Neural cell (in vitro differentiated cells): ENCODE results near the gene CRACR2B. TPM values are rescaled to one million over a fixed set of nuclear protein-coding genes. Genes with fewer than 3 reads are reported as not detected.

Experiments
- H2AFZ ChIP-seq: fragments of 200-600, 300-800 bp; sonication (generic), shearing (Covaris generic); 2 replicates; pipeline ENCODE4 v1.6.0; 2014; ENCODE audit warnings: low read depth, mild to moderate bottlenecking, antibody characterized with exemption, low read length, moderate library complexity
- H3F3A ChIP-seq: fragments of 200-600 bp; shearing (Covaris generic); 2 replicates; pipeline ENCODE4 v1.6.1; 2016; ENCODE audit warnings: mild to moderate bottlenecking, moderate library complexity, mixed read lengths, antibody characterized with exemption, low read length; ENCODE audit not compliant: insufficient read depth, poor library complexity, severe bottlenecking
- H3K27ac ChIP-seq: fragments of 200-600, 300-800 bp; sonication (generic), shearing (Covaris generic); 2 replicates; pipeline ENCODE4 v1.5.1; 2014; ENCODE audit warnings: mild to moderate bottlenecking, low read length, moderate library complexity
- H3K27me3 ChIP-seq: fragments of 300-800, 200-600 bp; sonication (generic), shearing (Covaris generic); 2 replicates; pipeline ENCODE4 v1.6.0; 2014; ENCODE audit warnings: mild to moderate bottlenecking, low read depth, low read length, moderate library complexity; ENCODE audit not compliant: insufficient read depth
- H3K36me3 ChIP-seq: fragments of 300-800, 200-600 bp; sonication (generic), shearing (Covaris generic); 2 replicates; pipeline ENCODE4 v1.5.1; 2014; ENCODE audit warnings: mild to moderate bottlenecking, antibody characterized with exemption, low read length, moderate library complexity; ENCODE audit not compliant: insufficient read depth
- H3K4me2 ChIP-seq: fragments of 300-800, 200-600 bp; sonication (generic), shearing (Covaris generic); 2 replicates; pipeline ENCODE4 v1.6.0; 2014; ENCODE audit warnings: mild to moderate bottlenecking, low read length
- H3K4me3 ChIP-seq: fragments of 300-800, 200-600 bp; sonication (generic), shearing (Covaris generic); 2 replicates; pipeline ENCODE4 v1.5.1; 2014; ENCODE audit warnings: mild to moderate bottlenecking, low read length, moderate library complexity
- H3K79me2 ChIP-seq: fragments of 200-600 bp; shearing (Covaris generic); replicated peaks from 2 replicates; pipeline ENCODE4 v1.6.0; 2014; ENCODE audit warnings: mild to moderate bottlenecking, low read length, moderate library complexity; ENCODE audit not compliant: insufficient read depth
- H3K9ac ChIP-seq: fragments of 300-800, 200-600 bp; sonication (generic), shearing (Covaris generic); 2 replicates; pipeline ENCODE4 v1.6.1; 2016; ENCODE audit warnings: mild to moderate bottlenecking, low read length, mixed read lengths
- H3K9me2 ChIP-seq: fragments of 200-600 bp; shearing (Covaris generic); 2 replicates; pipeline ENCODE4 v1.6.1; 2016; ENCODE audit warnings: mild to moderate bottlenecking, low read length, mixed read lengths; ENCODE audit not compliant: insufficient read depth
- H3K9me3 ChIP-seq: fragments of 200-600, 300-800 bp; sonication (generic), shearing (Covaris generic); 2 replicates; pipeline ENCODE4 v1.6.1; 2016; ENCODE audit warnings: mild to moderate bottlenecking, mixed run types, low read length, moderate library complexity, mixed read lengths
- H4K20me1 ChIP-seq: fragments of 200-600 bp; shearing (Covaris generic); 2 replicates; pipeline ENCODE4 v1.6.1; 2016; ENCODE audit warnings: mild to moderate bottlenecking, mixed run types; ENCODE audit not compliant: insufficient read depth
- CTCF ChIP-seq: fragments of 450-650 bp; IDR thresholded peaks from 2 replicates; pipeline ENCODE4 v1.5.1; 2014; ENCODE audit warnings: antibody characterized with exemption, mild to moderate bottlenecking, moderate library complexity; ENCODE audit not compliant: poor library complexity, severe bottlenecking
- EP300 ChIP-seq: fragments of 450-650 bp; conservative IDR thresholded peaks from 2 replicates; pipeline ENCODE4 v1.6.1; 2014; ENCODE audit warnings: antibody characterized with exemption, mild to moderate bottlenecking, moderate library complexity; ENCODE audit not compliant: poor library complexity, severe bottlenecking
- EZH2 ChIP-seq: fragments of 200-600, 300-800 bp; shearing (Covaris generic), sonication (generic); IDR thresholded peaks from 2 replicates; pipeline ENCODE4 v1.6.1; 2014; ENCODE audit warnings: antibody characterized with exemption, low read length, borderline replicate concordance, mild to moderate bottlenecking; ENCODE audit not compliant: insufficient read depth, poor library complexity, severe bottlenecking
- MXI1 ChIP-seq: fragments of 450-650 bp; conservative IDR thresholded peaks from 2 replicates; pipeline ENCODE4 v1.6.1; 2014; ENCODE audit warnings: antibody characterized with exemption, mild to moderate bottlenecking; ENCODE audit not compliant: poor library complexity, severe bottlenecking
- POLR2AphosphoS5 ChIP-seq: IDR thresholded peaks from 2 replicates; pipeline ENCODE4 v1.6.1; 2012
- RAD21 ChIP-seq: fragments of 450-650 bp; conservative IDR thresholded peaks from 2 replicates; pipeline ENCODE4 v1.6.1; 2014; ENCODE audit warnings: antibody characterized with exemption, mild to moderate bottlenecking, moderate library complexity
- SMC3 ChIP-seq: fragments of 450-650 bp; conservative IDR thresholded peaks from 2 replicates; pipeline ENCODE4 v1.6.1; 2014; ENCODE audit warnings: antibody characterized with exemption, mild to moderate bottlenecking, moderate library complexity; ENCODE audit not compliant: poor library complexity
- TAF1 ChIP-seq: IDR thresholded peaks from 2 replicates; pipeline ENCODE4 v1.6.1; 2012; ENCODE audit warnings: low read depth
- polyA plus RNA-seq: library from polyadenylated mRNA; depleted of rRNA; stranded (reverse); fragments of >200 nt; gene quantifications from 2 replicates; pipeline ENCODE4 v1.2.3, GENCODE V29; 2014
- TF ChIP-seq, protein P1 (sequence below): IDR thresholded peaks from 2 replicates; pipeline ENCODE4 v1.6.1; 2012; ENCODE audit warnings: borderline replicate concordance

The CRACR2B gene
- polyA plus RNA-seq, 1 donor from 2014 or later: 1.2 TPM

- Histone ChIP-seq H3K9me3 (no peaks in the 10 kb centered on the region), H4K20me1 (no peaks in the 10 kb centered on the region), H3K4me3 (no peak overlapping the region), H3K36me3 (no peaks in the 10 kb centered on the region), H3K9me2 (no peaks in the 10 kb centered on the region), H3K4me2 (no peak overlapping the region), H3K79me2 (no peaks in the 10 kb centered on the region), H3K27me3 (no peaks in the 10 kb centered on the region), H2AFZ (no peak overlapping the region), H3F3A (no peaks in the 10 kb centered on the region), H3K27ac (no peak overlapping the region), H3K9ac (no peak overlapping the region)
- TF ChIP-seq EP300 (no peak), SMC3 (no peak), POLR2AphosphoS5 (no peak), MXI1 (no peak), CTCF (no peak), TAF1 (no peak), EZH2 (no peak), RAD21 (no peak)
- TF ChIP-seq, protein P1, sequence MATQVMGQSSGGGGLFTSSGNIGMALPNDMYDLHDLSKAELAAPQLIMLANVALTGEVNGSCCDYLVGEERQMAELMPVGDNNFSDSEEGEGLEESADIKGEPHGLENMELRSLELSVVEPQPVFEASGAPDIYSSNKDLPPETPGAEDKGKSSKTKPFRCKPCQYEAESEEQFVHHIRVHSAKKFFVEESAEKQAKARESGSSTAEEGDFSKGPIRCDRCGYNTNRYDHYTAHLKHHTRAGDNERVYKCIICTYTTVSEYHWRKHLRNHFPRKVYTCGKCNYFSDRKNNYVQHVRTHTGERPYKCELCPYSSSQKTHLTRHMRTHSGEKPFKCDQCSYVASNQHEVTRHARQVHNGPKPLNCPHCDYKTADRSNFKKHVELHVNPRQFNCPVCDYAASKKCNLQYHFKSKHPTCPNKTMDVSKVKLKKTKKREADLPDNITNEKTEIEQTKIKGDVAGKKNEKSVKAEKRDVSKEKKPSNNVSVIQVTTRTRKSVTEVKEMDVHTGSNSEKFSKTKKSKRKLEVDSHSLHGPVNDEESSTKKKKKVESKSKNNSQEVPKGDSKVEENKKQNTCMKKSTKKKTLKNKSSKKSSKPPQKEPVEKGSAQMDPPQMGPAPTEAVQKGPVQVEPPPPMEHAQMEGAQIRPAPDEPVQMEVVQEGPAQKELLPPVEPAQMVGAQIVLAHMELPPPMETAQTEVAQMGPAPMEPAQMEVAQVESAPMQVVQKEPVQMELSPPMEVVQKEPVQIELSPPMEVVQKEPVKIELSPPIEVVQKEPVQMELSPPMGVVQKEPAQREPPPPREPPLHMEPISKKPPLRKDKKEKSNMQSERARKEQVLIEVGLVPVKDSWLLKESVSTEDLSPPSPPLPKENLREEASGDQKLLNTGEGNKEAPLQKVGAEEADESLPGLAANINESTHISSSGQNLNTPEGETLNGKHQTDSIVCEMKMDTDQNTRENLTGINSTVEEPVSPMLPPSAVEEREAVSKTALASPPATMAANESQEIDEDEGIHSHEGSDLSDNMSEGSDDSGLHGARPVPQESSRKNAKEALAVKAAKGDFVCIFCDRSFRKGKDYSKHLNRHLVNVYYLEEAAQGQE: no peak
These were observed 25.6 kb upstream of the CRACR2B start for GRCh38 chr11:802018-802617.

DNA sequence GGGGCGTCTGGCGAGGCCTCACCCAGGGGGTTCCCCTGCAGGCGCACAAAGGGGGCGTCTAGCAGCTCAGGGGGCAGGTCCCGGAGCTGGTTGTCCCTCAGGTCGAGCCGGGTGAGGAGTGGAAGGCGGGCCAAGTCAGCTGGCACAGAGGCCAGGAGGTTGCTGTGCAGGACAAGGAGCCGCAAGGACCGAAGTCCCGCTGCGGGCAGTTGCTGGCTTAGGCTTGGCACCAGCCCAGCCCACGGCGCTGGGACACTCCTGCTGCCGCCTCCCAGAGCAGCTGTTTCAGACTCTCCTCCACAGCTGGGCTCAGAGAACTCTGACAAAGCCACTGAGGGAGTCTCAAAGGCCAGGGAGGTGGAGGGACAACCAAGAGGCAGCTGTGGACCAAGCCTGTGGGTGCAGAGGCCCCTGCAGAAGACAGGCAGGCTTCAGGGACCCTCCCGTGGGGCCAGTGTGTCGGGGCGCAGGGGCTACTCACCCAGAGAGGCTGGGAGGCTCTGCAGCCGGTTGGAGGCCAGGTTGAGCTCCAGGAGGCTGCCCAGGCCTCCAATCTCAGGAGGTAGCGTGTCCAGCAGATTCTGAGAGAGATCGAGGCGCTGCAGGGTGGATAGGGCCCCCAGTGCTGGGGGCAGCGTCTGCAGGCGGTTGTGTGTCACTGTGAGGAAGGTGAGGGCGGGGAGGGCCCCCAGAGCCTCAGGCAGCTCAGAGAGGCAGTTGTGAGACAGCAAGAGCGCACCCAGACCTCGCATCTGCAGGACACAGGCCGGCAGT lies 24.8 kb upstream of the CRACR2B start:
- H3K79me2 ChIP-seq: no peaks in the 10 kb centered on the region
- H3K9ac ChIP-seq: no peak overlapping the region
- no peaks in the 10 kb centered on the region for H3F3A ChIP-seq
- H2AFZ ChIP-seq: no peak overlapping the region
- no peaks in the 10 kb centered on the region for H3K9me2 ChIP-seq
- H3K9me3 ChIP-seq: no peaks in the 10 kb centered on the region
- H4K20me1 ChIP-seq: no peaks in the 10 kb centered on the region
- H3K27ac ChIP-seq: no peak overlapping the region
- H3K36me3 ChIP-seq: no peaks in the 10 kb centered on the region
- no peak for TF ChIP-seq TAF1
- TF ChIP-seq MXI1: no peak
- no peak for TF ChIP-seq POLR2AphosphoS5
- no peak for TF ChIP-seq EP300
- TF ChIP-seq EZH2: no peak
- no peak for TF ChIP-seq RAD21
- TF ChIP-seq CTCF: no peak
- TF ChIP-seq, protein P1: no peak
- no peak for TF ChIP-seq SMC3
- H3K4me3 ChIP-seq: no peak overlapping the region
- no peaks in the 10 kb centered on the region for H3K27me3 ChIP-seq
- H3K4me2 ChIP-seq: no peak overlapping the region
